ENCODE data around the gene ARHGDIB.

DNA sequence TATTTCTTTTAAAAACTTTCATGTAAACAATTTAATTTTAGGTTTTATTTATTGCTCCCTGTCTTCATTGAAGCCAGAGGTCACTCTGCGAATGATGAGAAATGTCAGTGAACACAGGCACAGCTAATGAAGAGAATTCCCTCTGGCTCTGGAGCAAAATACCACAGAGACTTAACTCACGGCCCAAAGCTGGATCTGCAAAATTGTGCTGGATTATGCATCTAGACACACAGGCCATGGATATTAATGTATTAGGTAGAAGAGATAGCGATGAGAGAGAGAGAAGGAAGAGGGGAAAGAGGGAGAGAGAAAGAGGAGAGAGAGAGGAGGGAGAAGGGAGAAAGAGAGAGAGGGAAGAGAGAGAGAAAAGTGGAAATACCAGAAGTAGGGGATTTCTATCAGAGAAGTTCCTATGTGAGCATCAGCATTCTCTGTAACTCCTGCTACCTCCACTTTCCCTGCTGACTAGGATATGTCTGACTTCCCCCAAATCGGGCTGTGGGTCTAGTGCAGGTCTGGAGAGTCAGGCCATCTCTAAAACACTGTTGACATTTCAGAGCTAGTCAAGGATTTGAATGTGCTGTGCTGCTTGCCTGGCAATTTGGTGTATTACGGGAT, 3.7 kb downstream of the ARHGDIB start:
- TF ChIP-seq POLR2A (IDR thresholded peaks at IDR 0.05) (no peak), POLR2AphosphoS5 (IDR thresholded peaks at IDR 0.05) (no peak)
- TF ChIP-seq, protein P1, sequence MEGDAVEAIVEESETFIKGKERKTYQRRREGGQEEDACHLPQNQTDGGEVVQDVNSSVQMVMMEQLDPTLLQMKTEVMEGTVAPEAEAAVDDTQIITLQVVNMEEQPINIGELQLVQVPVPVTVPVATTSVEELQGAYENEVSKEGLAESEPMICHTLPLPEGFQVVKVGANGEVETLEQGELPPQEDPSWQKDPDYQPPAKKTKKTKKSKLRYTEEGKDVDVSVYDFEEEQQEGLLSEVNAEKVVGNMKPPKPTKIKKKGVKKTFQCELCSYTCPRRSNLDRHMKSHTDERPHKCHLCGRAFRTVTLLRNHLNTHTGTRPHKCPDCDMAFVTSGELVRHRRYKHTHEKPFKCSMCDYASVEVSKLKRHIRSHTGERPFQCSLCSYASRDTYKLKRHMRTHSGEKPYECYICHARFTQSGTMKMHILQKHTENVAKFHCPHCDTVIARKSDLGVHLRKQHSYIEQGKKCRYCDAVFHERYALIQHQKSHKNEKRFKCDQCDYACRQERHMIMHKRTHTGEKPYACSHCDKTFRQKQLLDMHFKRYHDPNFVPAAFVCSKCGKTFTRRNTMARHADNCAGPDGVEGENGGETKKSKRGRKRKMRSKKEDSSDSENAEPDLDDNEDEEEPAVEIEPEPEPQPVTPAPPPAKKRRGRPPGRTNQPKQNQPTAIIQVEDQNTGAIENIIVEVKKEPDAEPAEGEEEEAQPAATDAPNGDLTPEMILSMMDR (IDR thresholded peaks at IDR 0.05), result no peak

Data from transverse colon (tissue), 4 donors.